Epithelial cell of esophagus (primary cell): ENCODE data around the gene NAT9.

Experiments
- DNase-seq: peaks from one replicate; pipeline ENCODE4 v3.0.0; 2010; ENCODE audit warnings: low read depth
- H3K4me3 ChIP-seq: 2 replicates; pipeline ENCODE4 v1.5.1; 2011; ENCODE audit warnings: mild to moderate bottlenecking, low read length, control low read depth
- TF ChIP-seq, protein P1 (sequence below): IDR thresholded peaks from 2 replicates; pipeline ENCODE4 v1.5.1; 2011; ENCODE audit warnings: low read depth, mild to moderate bottlenecking, low read length, control low read depth, inconsistent platforms; ENCODE audit not compliant: insufficient read depth; ENCODE audit errors: missing control alignments

The NAT9 gene

DNA sequence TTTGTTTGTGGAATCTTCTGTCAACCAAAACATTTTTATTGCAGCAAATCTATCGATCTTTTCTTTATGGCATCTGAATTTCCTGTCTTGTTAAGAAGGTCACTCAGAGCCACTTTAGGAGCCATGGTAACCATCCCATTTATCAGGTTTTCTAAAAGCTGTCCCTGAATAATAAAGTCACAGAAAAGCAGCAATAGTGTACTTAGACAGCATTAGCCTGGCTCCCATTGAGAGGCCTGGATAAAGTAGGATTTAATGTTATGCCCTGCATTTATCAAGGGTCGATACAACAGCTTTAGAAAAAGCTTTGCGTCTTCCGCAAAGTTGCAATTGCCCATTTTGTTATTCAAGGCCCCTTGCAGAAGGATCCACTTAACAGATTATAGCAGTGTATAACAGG is 53.4 kb downstream of the NAT9 start:
- no peak overlapping the region for H3K4me3 ChIP-seq
- no peak for DNase-seq
- TF ChIP-seq, protein P1, sequence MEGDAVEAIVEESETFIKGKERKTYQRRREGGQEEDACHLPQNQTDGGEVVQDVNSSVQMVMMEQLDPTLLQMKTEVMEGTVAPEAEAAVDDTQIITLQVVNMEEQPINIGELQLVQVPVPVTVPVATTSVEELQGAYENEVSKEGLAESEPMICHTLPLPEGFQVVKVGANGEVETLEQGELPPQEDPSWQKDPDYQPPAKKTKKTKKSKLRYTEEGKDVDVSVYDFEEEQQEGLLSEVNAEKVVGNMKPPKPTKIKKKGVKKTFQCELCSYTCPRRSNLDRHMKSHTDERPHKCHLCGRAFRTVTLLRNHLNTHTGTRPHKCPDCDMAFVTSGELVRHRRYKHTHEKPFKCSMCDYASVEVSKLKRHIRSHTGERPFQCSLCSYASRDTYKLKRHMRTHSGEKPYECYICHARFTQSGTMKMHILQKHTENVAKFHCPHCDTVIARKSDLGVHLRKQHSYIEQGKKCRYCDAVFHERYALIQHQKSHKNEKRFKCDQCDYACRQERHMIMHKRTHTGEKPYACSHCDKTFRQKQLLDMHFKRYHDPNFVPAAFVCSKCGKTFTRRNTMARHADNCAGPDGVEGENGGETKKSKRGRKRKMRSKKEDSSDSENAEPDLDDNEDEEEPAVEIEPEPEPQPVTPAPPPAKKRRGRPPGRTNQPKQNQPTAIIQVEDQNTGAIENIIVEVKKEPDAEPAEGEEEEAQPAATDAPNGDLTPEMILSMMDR: no peak
